ENCODE results near the gene SFXN3. TPM values are rescaled to one million over a fixed set of nuclear protein-coding genes. Genes with fewer than 3 reads are reported as not detected.

The SFXN3 gene
- 68.6 TPM for polyA plus RNA-seq (2013)

- WGBS (ENCODE audit: insufficient coverage), result under 1% methylated on average over 33 of the region's 38 CpGs
- H3K27ac ChIP-seq (ENCODE audit: insufficient read depth in 1 of 2, low read depth in 1 of 2, low read length in 2 of 2, poor library complexity in 1 of 2, severe bottlenecking in 2 of 2), result peak within 1 kb of the TSS; percentile 84 to 93
- no peaks in the 10 kb centered on the region for H3K9me3 ChIP-seq (ENCODE audit: control extremely low read depth in 1 of 5, control insufficient read depth in 4 of 5, insufficient read depth in 2 of 5, low read depth in 1 of 5, low read length in 4 of 5)
- H3K27me3 ChIP-seq (replicated peaks in 2 of 5; ENCODE audit: control insufficient read depth in 4 of 5, insufficient read depth in 5 of 5, low read length in 4 of 5), result peaks cover 0 to 16% (median 9%) of the 10 kb centered on the region in 5 experiments
- peak within 1 kb of the TSS; percentile 45 to 92 (median 80) for H3K4me3 ChIP-seq (ENCODE audit: control insufficient read depth in 1 of 7, extremely low read depth in 1 of 7, insufficient read depth in 4 of 7, low read depth in 2 of 7, low read length in 6 of 7)
- ChIA-PET CTCF (interaction anchor here (0.5 to 45.1 kb wide), 5 partner anchors 14 to 108 kb away, joined by 4 to 1574 read pairs (median 6); partner anchors contain the start of gene KAZALD1), POLR2A (interaction anchor here (1.0 to 2.4 kb wide), 4 partner anchors 10 to 34 kb away, joined by 4 to 7 read pairs (median 6); partner anchors contain the start of gene KAZALD1)
- DNase-seq, result peak; percentile 90 to 94 (median 91)
- H3K36me3 ChIP-seq (ENCODE audit: control insufficient read depth in 4 of 4, insufficient read depth in 4 of 4, low read length in 3 of 4), result peaks cover 2 to 18% (median 9%) of the 10 kb centered on the region in 4 experiments
- H3K4me1 ChIP-seq (ENCODE audit: control extremely low read depth in 1 of 4, control insufficient read depth in 4 of 4, insufficient read depth in 4 of 4, low read length in 3 of 4), result peaks cover 2 to 45% (median 37%) of the 10 kb centered on the region in 4 experiments
Measured at GRCh38 chr10:101031128-101031795, at the start of gene SFXN3, which contains the start of gene PDZD7. TSS of gene SFXN3 (plus strand) at chr10:101031234. CDS start at chr10:101034695, 3,461 bp downstream. TSS of gene PDZD7 (minus strand) at chr10:101031129. CDS start at chr10:101030219, 910 bp downstream.

- H3K36me3 ChIP-seq (ENCODE audit: control insufficient read depth in 4 of 4, insufficient read depth in 4 of 4, low read length in 3 of 4), result peaks cover 6 to 44% (median 23%) of the 10 kb centered on the region in 4 experiments
- H3K9me3 ChIP-seq (ENCODE audit: control extremely low read depth in 1 of 5, control insufficient read depth in 4 of 5, insufficient read depth in 2 of 5, low read depth in 1 of 5, low read length in 4 of 5), result no peaks in the 10 kb centered on the region
- DNase-seq, result no peak
- no peaks in the 10 kb centered on the region for H3K27me3 ChIP-seq (replicated peaks in 2 of 5; ENCODE audit: control insufficient read depth in 4 of 5, insufficient read depth in 5 of 5, low read length in 4 of 5)
- CTCF ChIA-PET, result interaction anchor here (1.3 kb wide), 1 partner anchor 15 kb away, joined by 5 read pairs; no protein-coding TSS in a partner anchor
- H3K4me1 ChIP-seq (ENCODE audit: control extremely low read depth in 1 of 4, control insufficient read depth in 4 of 4, insufficient read depth in 4 of 4, low read length in 3 of 4), result peaks cover 4 to 18% (median 16%) of the 10 kb centered on the region in 4 experiments
- 97% methylated on average over 19 of the region's 24 CpGs for WGBS (ENCODE audit: insufficient coverage)
- no peak overlapping the region for H3K4me3 ChIP-seq (ENCODE audit: control insufficient read depth in 1 of 7, extremely low read depth in 1 of 7, insufficient read depth in 4 of 7, low read depth in 2 of 7, low read length in 6 of 7)
- no peak overlapping the region for H3K27ac ChIP-seq (ENCODE audit: insufficient read depth in 1 of 2, low read depth in 1 of 2, low read length in 2 of 2, poor library complexity in 1 of 2, severe bottlenecking in 2 of 2)
- POLR2A ChIA-PET, result no interaction called here
Measured at GRCh38 chr10:100982916-100983830, 47.9 kb upstream of the SFXN3 start.

- peaks cover 4 to 27% (median 22%) of the 10 kb centered on the region in 4 experiments for H3K4me1 ChIP-seq (ENCODE audit: control extremely low read depth in 1 of 4, control insufficient read depth in 4 of 4, insufficient read depth in 4 of 4, low read length in 3 of 4)
- H3K9me3 ChIP-seq (ENCODE audit: control extremely low read depth in 1 of 5, control insufficient read depth in 4 of 5, insufficient read depth in 2 of 5, low read depth in 1 of 5, low read length in 4 of 5), result no peaks in the 10 kb centered on the region
- CTCF ChIA-PET, result no interaction called here
- DNase-seq, result no peak
- H3K36me3 ChIP-seq (ENCODE audit: control insufficient read depth in 4 of 4, insufficient read depth in 4 of 4, low read length in 3 of 4), result peaks cover 4 to 43% (median 27%) of the 10 kb centered on the region in 4 experiments
- H3K27ac ChIP-seq (ENCODE audit: insufficient read depth in 1 of 2, low read depth in 1 of 2, low read length in 2 of 2, poor library complexity in 1 of 2, severe bottlenecking in 2 of 2), result no peak overlapping the region
- POLR2A ChIA-PET, result no interaction called here
- H3K4me3 ChIP-seq (ENCODE audit: control insufficient read depth in 1 of 7, extremely low read depth in 1 of 7, insufficient read depth in 4 of 7, low read depth in 2 of 7, low read length in 6 of 7), result no peak overlapping the region
- no peaks in the 10 kb centered on the region for H3K27me3 ChIP-seq (replicated peaks in 2 of 5; ENCODE audit: control insufficient read depth in 4 of 5, insufficient read depth in 5 of 5, low read length in 4 of 5)
- WGBS (ENCODE audit: insufficient coverage), result 95% methylated on average over 9 of the region's 13 CpGs
Measured at GRCh38 chr10:100983868-100984671, 47.0 kb upstream of the SFXN3 start.

GRCh38 chr10:100984672-100985177, 46.3 kb upstream of the SFXN3 start:
- ChIA-PET CTCF (interaction anchor here (1.7 to 23.7 kb wide), 4 partner anchors 13 to 32 kb away, joined by 7 to 311 read pairs (median 30); partner anchors contain the start of genes LZTS2 and SEMA4G), POLR2A (no interaction called here)
- H3K27me3 ChIP-seq (replicated peaks in 2 of 5; ENCODE audit: control insufficient read depth in 4 of 5, insufficient read depth in 5 of 5, low read length in 4 of 5), result no peaks in the 10 kb centered on the region
- H3K4me3 ChIP-seq (ENCODE audit: control insufficient read depth in 1 of 7, extremely low read depth in 1 of 7, insufficient read depth in 4 of 7, low read depth in 2 of 7, low read length in 6 of 7), result no peak overlapping the region
- H3K27ac ChIP-seq (ENCODE audit: insufficient read depth in 1 of 2, low read depth in 1 of 2, low read length in 2 of 2, poor library complexity in 1 of 2, severe bottlenecking in 2 of 2), result no peak overlapping the region
- H3K36me3 ChIP-seq (ENCODE audit: control insufficient read depth in 4 of 4, insufficient read depth in 4 of 4, low read length in 3 of 4), result peaks cover 4 to 48% (median 33%) of the 10 kb centered on the region in 4 experiments
- WGBS (ENCODE audit: insufficient coverage), result 85% methylated on average over 2 of the region's 2 CpGs
- no peaks in the 10 kb centered on the region for H3K9me3 ChIP-seq (ENCODE audit: control extremely low read depth in 1 of 5, control insufficient read depth in 4 of 5, insufficient read depth in 2 of 5, low read depth in 1 of 5, low read length in 4 of 5)
- H3K4me1 ChIP-seq (ENCODE audit: control extremely low read depth in 1 of 4, control insufficient read depth in 4 of 4, insufficient read depth in 4 of 4, low read length in 3 of 4), result peaks cover 4 to 34% (median 25%) of the 10 kb centered on the region in 4 experiments
- DNase-seq, result no peak

- Histone ChIP-seq H3K27me3 (replicated peaks in 2 of 5; ENCODE audit: control insufficient read depth in 4 of 5, insufficient read depth in 5 of 5, low read length in 4 of 5) (no peaks in the 10 kb centered on the region), H3K36me3 (ENCODE audit: control insufficient read depth in 4 of 4, insufficient read depth in 4 of 4, low read length in 3 of 4) (peaks cover 5 to 48% (median 32%) of the 10 kb centered on the region in 4 experiments), H3K27ac (ENCODE audit: insufficient read depth in 1 of 2, low read depth in 1 of 2, low read length in 2 of 2, poor library complexity in 1 of 2, severe bottlenecking in 2 of 2) (no peak overlapping the region), H3K9me3 (ENCODE audit: control extremely low read depth in 1 of 5, control insufficient read depth in 4 of 5, insufficient read depth in 2 of 5, low read depth in 1 of 5, low read length in 4 of 5) (no peaks in the 10 kb centered on the region), H3K4me3 (ENCODE audit: control insufficient read depth in 1 of 7, extremely low read depth in 1 of 7, insufficient read depth in 4 of 7, low read depth in 2 of 7, low read length in 6 of 7) (no peak overlapping the region), H3K4me1 (ENCODE audit: control extremely low read depth in 1 of 4, control insufficient read depth in 4 of 4, insufficient read depth in 4 of 4, low read length in 3 of 4) (peaks cover 4 to 36% (median 25%) of the 10 kb centered on the region in 4 experiments)
- WGBS (ENCODE audit: insufficient coverage), result 100% methylated on average over 1 of the region's 5 CpGs
- ChIA-PET POLR2A (no interaction called here), CTCF (interaction anchor here (1.7 to 23.7 kb wide), 4 partner anchors 12 to 32 kb away, joined by 7 to 311 read pairs (median 30); partner anchors contain the start of genes LZTS2 and SEMA4G)
- no peak for DNase-seq
Measured at GRCh38 chr10:100985336-100985735, 45.7 kb upstream of the SFXN3 start.

- Histone ChIP-seq H3K4me3 (ENCODE audit: control insufficient read depth in 1 of 7, extremely low read depth in 1 of 7, insufficient read depth in 4 of 7, low read depth in 2 of 7, low read length in 6 of 7) (peak overlapping the region; percentile 65 to 98 (median 93)), H3K27me3 (replicated peaks in 2 of 5; ENCODE audit: control insufficient read depth in 4 of 5, insufficient read depth in 5 of 5, low read length in 4 of 5) (no peaks in the 10 kb centered on the region), H3K36me3 (ENCODE audit: control insufficient read depth in 4 of 4, insufficient read depth in 4 of 4, low read length in 3 of 4) (peaks cover 11 to 49% (median 37%) of the 10 kb centered on the region in 4 experiments), H3K4me1 (ENCODE audit: control extremely low read depth in 1 of 4, control insufficient read depth in 4 of 4, insufficient read depth in 4 of 4, low read length in 3 of 4) (peaks cover 4 to 36% (median 25%) of the 10 kb centered on the region in 4 experiments), H3K27ac (ENCODE audit: insufficient read depth in 1 of 2, low read depth in 1 of 2, low read length in 2 of 2, poor library complexity in 1 of 2, severe bottlenecking in 2 of 2) (peak overlapping the region in 1 of 2 experiments; percentile 18), H3K9me3 (ENCODE audit: control extremely low read depth in 1 of 5, control insufficient read depth in 4 of 5, insufficient read depth in 2 of 5, low read depth in 1 of 5, low read length in 4 of 5) (no peaks in the 10 kb centered on the region)
- WGBS (ENCODE audit: insufficient coverage), result 33% methylated on average over 14 of the region's 17 CpGs
- ChIA-PET POLR2A (interaction anchor here (0.6 to 1.2 kb wide), 2 partner anchors 13 to 71 kb away, joined by 3 read pairs; partner anchors contain the start of gene LZTS2), CTCF (interaction anchor here (1.0 to 23.7 kb wide), 8 partner anchors 11 to 43 kb away, joined by 3 to 311 read pairs (median 7); partner anchors contain the start of genes LZTS2 and SEMA4G)
- DNase-seq, result peak in 1 of 3 donors; percentile 7
Measured at GRCh38 chr10:100986623-100986951, 44.4 kb upstream of the SFXN3 start.

Measured in common myeloid progenitor, CD34-positive (primary cell).